ENCODE measurements around the gene TSPAN14.

Gene TSPAN14

DNA sequence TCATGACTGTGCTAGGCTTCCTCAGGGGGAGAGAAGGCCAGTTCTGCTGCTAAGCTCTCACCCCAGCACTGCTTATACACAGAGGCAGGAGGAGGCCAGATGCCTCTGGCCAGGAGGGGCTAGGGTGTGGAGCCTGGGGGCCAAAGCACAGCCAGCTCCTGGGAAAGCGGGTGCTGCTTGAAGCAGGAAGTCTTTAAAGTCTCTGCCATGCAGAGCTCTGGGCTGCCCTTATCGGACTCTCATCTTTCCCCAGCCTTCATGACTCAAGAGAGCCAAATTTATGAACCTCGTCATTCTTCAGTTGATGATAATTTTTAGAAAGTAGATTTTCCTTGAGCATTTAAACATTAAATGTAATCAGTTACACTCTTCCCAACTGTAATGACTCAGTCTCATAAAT, 11.2 kb upstream of the TSPAN14 start:
- H3K4me1 Mint-ChIP-seq (ENCODE audit: low read depth), result peaks cover 28% of the 10 kb centered on the region
- no peak overlapping the region for H3K27ac Mint-ChIP-seq
- H3K36me3 Mint-ChIP-seq (ENCODE audit: low read depth), result no peaks in the 10 kb centered on the region
- peaks cover 22% of the 10 kb centered on the region for H3K27me3 Mint-ChIP-seq (ENCODE audit: low read depth)
- H3K9me3 Mint-ChIP-seq, result no peaks in the 10 kb centered on the region
- no peak for DNase-seq (ENCODE audit: low spot score)
- H3K4me3 Mint-ChIP-seq, result no peak overlapping the region

DNA sequence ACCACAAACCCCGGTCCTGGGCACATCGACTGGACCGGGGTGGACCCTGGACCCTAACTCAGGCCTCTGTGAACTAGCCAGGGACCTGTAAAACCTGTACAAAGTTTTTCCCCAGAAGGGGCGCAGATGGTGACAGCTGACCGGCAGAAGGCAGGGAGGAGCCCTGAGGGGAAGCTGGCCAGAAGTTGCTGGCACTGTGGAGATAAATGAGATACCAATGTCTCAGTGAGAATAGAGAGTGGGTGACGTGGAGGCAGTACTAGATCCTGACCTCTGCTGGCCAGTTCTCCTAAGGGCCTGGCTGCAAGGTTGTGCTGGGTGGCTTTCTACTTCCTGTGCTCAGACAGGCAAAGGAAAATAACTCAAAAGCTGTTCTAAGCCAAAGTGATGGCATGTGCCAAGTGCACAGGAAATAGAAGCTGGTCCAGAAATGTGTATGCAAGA, 10.6 kb upstream of the TSPAN14 start:
- Mint-ChIP-seq H3K27me3 (ENCODE audit: low read depth) (peaks cover 22% of the 10 kb centered on the region), H3K27ac (peak overlapping the region; percentile 81), H3K4me1 (ENCODE audit: low read depth) (peaks cover 29% of the 10 kb centered on the region), H3K9me3 (no peaks in the 10 kb centered on the region), H3K36me3 (ENCODE audit: low read depth) (no peaks in the 10 kb centered on the region), H3K4me3 (peak overlapping the region; percentile 28)
- DNase-seq (ENCODE audit: low spot score), result no peak

DNA sequence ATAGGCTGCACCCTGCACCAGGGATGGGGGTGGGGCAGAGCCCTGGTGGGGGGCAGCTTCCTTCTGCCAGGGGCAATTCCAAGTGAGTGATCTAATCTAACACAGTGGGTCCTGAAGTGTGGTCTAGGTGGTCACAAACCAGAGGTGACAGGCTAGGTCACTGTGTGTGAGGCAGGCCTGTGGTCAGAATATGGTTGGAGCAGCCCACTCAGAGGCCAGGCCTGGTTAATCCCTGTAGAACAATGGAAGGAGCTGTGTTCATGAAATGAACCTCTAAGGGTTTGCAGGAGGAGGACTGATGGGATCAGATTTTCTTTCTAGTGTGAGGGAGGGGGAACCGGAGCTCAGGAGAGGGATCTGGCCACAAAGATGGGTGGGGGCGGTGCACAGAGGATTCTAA, 10.0 kb upstream of the TSPAN14 start:
- Mint-ChIP-seq H3K27me3 (ENCODE audit: low read depth) (peaks cover 22% of the 10 kb centered on the region), H3K36me3 (ENCODE audit: low read depth) (no peaks in the 10 kb centered on the region), H3K4me1 (ENCODE audit: low read depth) (peaks cover 29% of the 10 kb centered on the region), H3K27ac (peak overlapping the region; percentile 81), H3K4me3 (peak overlapping the region; percentile 28), H3K9me3 (no peaks in the 10 kb centered on the region)
- no peak for DNase-seq (ENCODE audit: low spot score)

DNA sequence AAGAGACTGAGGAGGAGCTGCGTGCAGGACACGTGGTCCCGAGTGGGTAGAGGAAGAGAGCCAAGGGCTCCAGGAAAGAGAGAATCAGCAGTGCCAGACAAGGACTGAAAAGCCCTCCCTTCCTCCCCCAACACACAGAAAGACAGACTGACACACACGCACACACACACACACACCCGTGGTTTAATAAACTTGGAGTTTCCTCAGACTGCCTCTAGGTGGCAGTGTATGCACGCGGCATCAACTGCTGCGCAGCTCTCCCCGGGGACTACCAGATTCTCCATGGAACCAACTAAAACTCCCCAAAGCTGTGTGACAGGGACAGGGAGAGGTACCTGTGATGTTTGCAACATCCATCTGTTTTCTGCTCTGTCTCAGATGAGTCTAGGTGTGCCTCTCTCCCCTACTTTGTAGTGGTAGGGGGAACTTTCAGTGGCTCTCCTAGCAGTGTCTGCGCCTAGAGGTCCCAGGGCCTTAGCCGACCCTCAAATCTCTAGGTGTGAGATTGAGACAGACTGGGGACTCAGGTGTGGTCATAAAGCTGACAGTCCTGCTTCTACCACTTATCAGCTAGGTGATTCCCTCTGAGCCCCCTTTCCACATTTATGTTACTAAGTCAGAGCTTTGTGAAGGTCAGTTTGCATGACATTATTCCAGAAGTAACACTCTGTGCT, 9.3 kb upstream of the TSPAN14 start:
- H3K4me1 Mint-ChIP-seq (ENCODE audit: low read depth), result peaks cover 29% of the 10 kb centered on the region
- H3K9me3 Mint-ChIP-seq, result no peaks in the 10 kb centered on the region
- no peaks in the 10 kb centered on the region for H3K36me3 Mint-ChIP-seq (ENCODE audit: low read depth)
- H3K27ac Mint-ChIP-seq, result no peak overlapping the region
- H3K4me3 Mint-ChIP-seq, result peak overlapping the region; percentile 23
- DNase-seq (ENCODE audit: low spot score), result peak; percentile 54
- H3K27me3 Mint-ChIP-seq (ENCODE audit: low read depth), result peaks cover 18% of the 10 kb centered on the region

DNA sequence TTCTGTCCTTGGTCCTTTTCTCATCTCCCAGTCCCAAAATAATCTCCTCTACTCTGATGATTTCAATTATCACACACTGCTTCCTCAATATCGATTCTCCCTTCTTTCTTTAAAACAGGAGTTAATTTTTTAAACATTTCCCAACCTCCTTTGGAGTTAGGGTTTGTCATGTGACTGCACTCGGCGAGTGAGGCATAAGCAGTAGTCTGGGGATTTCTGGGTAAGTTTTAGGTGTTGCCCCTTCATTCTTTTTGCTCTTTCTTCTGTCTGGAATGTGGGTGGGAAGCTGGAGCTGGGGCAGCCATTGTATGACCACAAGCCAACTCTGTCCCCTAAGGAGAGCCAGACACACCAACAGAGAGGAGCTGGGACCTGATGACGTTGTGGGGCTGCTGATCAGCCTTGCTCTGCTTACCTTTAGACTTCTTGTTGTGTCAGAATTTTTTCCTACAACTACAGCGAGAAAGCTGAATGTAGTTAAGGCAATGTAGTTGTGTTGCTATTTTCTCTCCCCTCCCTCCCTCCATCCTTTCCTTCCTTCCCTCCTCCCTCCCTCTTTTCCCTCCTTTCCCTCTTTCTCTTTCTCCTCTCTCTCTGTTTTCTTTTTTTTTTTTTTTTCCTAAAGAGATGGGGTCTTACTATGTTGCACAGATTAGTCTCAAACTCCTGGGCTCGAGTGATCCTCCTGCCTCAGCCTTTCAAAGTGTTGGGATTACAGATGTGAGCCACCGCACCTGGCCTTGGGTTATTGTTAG, 6.5 kb upstream of the TSPAN14 start:
- DNase-seq (ENCODE audit: low spot score), result no peak
- H3K27me3 Mint-ChIP-seq (ENCODE audit: low read depth), result peaks cover 18% of the 10 kb centered on the region
- no peaks in the 10 kb centered on the region for H3K36me3 Mint-ChIP-seq (ENCODE audit: low read depth)
- H3K9me3 Mint-ChIP-seq, result no peaks in the 10 kb centered on the region
- no peak overlapping the region for H3K4me3 Mint-ChIP-seq
- H3K27ac Mint-ChIP-seq, result no peak overlapping the region
- H3K4me1 Mint-ChIP-seq (ENCODE audit: low read depth), result peaks cover 29% of the 10 kb centered on the region

DNA sequence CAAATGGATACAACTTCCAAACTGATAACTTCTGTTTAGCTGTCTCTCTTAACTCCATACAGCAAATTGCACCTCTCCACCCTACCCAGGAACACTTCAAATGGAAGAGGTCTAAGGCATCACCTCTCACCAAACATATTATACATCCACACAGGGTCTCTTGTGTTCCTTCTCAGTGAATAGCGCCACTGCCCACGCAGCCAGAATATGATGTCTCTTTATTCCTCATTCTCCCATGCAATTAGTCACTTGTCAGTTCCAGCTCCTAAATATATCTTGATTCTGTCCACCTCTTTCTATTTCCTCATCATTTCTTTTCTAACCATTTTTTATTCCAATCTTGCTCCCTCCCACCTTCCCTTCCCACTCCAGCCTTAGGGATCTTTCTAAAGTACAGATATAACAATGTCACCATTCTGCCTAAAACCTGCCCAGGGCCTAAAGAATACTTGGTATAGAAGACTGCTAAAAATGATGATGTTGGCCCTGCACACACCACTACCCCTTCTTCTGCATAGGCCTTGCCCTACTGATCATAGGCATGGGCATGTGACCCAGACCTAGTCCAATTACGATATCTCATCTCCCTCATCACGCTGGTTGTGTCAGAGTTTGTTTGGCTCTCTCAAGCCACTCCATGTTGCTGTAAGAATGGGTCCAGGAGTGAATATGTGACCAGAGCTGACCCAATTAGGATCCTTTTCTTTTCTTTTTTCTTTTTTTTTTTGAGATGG, 5.7 kb upstream of the TSPAN14 start:
- no peak for DNase-seq (ENCODE audit: low spot score)
- Mint-ChIP-seq H3K27ac (no peak overlapping the region), H3K4me1 (ENCODE audit: low read depth) (peaks cover 28% of the 10 kb centered on the region), H3K27me3 (ENCODE audit: low read depth) (peaks cover 18% of the 10 kb centered on the region), H3K4me3 (no peak overlapping the region), H3K36me3 (ENCODE audit: low read depth) (no peaks in the 10 kb centered on the region), H3K9me3 (no peaks in the 10 kb centered on the region)

DNA sequence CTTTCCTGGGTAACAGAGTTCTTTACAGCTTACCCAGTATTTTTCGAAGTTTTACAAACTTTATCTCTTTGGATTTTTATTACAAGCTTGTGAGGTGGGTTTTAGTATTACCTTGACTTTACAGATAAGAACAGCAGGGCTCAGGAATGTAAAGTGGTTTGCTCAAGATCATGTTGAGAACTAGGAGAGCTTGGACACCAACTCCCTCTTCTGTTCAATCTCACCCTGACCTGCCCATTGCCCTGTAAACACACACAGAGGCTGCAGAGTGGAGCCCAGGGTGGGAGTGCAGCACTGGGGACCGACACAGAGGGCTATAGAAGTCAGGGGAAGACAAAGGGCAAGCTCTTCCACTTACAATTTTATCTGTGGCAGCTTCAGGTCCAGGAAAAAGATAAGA, 4.6 kb upstream of the TSPAN14 start:
- H3K4me3 Mint-ChIP-seq, result no peak overlapping the region
- no peaks in the 10 kb centered on the region for H3K9me3 Mint-ChIP-seq
- DNase-seq (ENCODE audit: low spot score), result no peak
- no peaks in the 10 kb centered on the region for H3K36me3 Mint-ChIP-seq (ENCODE audit: low read depth)
- peaks cover 18% of the 10 kb centered on the region for H3K27me3 Mint-ChIP-seq (ENCODE audit: low read depth)
- no peak overlapping the region for H3K27ac Mint-ChIP-seq
- peaks cover 19% of the 10 kb centered on the region for H3K4me1 Mint-ChIP-seq (ENCODE audit: low read depth)

DNA sequence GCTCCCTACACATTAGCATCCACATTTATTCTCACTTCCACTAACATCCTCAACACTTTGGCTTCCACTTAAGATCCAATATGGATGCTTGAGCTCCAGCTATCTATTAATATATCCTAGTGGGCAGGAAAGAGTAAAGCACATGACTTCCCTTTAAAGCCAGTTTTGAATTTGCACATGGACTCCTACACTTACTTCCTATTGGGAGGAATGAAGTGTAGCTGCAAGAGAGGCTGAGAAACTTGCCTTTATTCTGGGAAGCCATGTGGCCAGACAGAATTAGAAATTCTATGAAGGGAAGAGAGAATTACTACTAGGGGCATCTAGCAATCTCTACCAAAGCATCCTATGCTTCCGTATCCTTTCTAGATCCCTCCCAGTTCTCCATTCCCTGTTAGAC, 3.0 kb upstream of the TSPAN14 start:
- H3K27me3 Mint-ChIP-seq (ENCODE audit: low read depth), result peaks cover 15% of the 10 kb centered on the region
- peaks cover 18% of the 10 kb centered on the region for H3K4me1 Mint-ChIP-seq (ENCODE audit: low read depth)
- H3K27ac Mint-ChIP-seq, result no peak overlapping the region
- no peak overlapping the region for H3K4me3 Mint-ChIP-seq
- peaks cover 9% of the 10 kb centered on the region for H3K36me3 Mint-ChIP-seq (ENCODE audit: low read depth)
- H3K9me3 Mint-ChIP-seq, result no peaks in the 10 kb centered on the region
- DNase-seq (ENCODE audit: low spot score), result no peak

DNA sequence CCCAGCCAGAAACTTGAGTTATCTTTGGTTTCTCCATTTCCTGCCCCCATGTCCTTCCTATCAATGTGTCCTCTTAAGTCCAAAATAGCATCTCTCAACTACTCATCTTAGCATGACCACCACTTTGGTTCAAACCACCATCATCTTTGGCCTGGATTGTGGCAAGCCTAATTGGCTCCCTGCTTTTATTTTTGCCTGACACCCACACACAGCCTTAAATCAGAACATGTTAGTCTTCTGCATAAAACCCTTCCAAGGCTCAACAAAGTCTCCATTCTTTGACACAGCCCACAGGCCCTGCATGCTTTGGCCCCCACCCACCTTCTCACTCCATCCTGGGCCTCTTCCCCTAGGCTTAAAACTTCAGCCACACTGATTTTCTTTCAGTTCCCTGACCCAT, 2.0 kb upstream of the TSPAN14 start:
- H3K9me3 Mint-ChIP-seq, result no peaks in the 10 kb centered on the region
- DNase-seq (ENCODE audit: low spot score), result no peak
- H3K4me3 Mint-ChIP-seq, result no peak overlapping the region
- H3K4me1 Mint-ChIP-seq (ENCODE audit: low read depth), result peaks cover 22% of the 10 kb centered on the region
- H3K36me3 Mint-ChIP-seq (ENCODE audit: low read depth), result peaks cover 12% of the 10 kb centered on the region
- H3K27ac Mint-ChIP-seq, result no peak overlapping the region
- H3K27me3 Mint-ChIP-seq (ENCODE audit: low read depth), result peaks cover 6% of the 10 kb centered on the region

DNA sequence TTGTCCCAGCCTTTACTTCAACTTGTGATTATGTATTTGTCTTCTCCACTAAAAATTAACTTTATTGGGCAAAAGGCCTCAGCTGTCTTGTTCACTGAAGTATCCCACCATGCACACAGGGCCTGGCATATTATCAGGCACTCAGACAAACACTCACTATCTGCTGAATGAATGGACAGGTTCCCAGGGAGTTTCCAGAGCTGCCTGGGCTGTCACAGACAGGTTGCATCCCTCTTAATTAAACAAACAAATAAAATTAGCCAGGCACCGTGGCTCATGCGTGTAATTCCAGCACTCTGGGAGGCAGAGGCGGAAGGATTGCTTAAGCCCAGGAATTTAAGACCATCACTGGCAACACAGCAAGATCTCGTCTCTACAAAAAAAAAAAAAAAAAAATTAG, 1.5 kb upstream of the TSPAN14 start:
- Mint-ChIP-seq H3K4me1 (ENCODE audit: low read depth) (peaks cover 23% of the 10 kb centered on the region), H3K36me3 (ENCODE audit: low read depth) (peaks cover 14% of the 10 kb centered on the region), H3K9me3 (no peaks in the 10 kb centered on the region), H3K27ac (no peak overlapping the region), H3K4me3 (no peak overlapping the region), H3K27me3 (ENCODE audit: low read depth) (peaks cover 2% of the 10 kb centered on the region)
- no peak for DNase-seq (ENCODE audit: low spot score)

DNA sequence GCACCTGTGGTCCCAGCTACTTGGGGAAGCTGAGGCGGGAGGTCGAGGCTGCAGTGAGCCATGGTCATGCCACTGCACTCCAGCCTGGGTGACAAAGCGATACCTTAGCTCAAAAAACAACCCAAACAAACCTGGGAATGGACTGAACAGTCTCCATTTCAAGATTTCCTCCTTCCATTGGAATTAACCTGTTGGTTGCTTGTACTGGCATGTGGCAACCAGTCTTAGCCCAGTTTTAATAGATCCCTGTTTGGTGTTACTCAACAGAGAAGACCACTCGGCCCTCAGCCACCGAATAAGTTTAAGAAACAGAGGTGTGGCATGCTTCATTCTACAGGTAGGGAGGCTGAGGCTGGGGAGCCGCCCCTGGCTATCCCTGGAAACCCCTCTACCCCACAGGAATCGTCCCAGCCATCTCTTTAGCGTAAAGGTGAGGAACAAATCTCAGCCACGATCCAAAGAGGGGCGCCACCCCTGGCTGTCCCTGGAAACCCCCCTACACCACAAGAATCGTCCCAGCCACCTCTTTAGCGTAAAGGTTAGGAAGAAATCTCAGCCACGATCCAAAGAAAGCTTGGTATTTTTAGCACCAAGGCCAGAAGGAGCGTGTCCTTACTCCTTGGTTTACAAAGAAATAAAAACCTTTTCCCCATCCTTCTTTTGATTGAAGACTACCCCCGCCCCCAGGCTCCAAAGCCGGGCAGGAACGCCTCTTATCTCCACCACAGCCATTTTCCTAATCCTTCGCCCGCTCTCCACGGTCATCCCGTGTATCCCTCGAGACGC, 861 bp upstream of the TSPAN14 start:
- H3K4me3 Mint-ChIP-seq, result peak overlapping the region; percentile 67
- H3K4me1 Mint-ChIP-seq (ENCODE audit: low read depth), result peaks cover 29% of the 10 kb centered on the region
- no peak for DNase-seq (ENCODE audit: low spot score)
- H3K36me3 Mint-ChIP-seq (ENCODE audit: low read depth), result peaks cover 18% of the 10 kb centered on the region
- H3K27ac Mint-ChIP-seq, result peak overlapping the region; percentile 51
- H3K27me3 Mint-ChIP-seq (ENCODE audit: low read depth), result peaks cover 1% of the 10 kb centered on the region
- no peaks in the 10 kb centered on the region for H3K9me3 Mint-ChIP-seq

DNA sequence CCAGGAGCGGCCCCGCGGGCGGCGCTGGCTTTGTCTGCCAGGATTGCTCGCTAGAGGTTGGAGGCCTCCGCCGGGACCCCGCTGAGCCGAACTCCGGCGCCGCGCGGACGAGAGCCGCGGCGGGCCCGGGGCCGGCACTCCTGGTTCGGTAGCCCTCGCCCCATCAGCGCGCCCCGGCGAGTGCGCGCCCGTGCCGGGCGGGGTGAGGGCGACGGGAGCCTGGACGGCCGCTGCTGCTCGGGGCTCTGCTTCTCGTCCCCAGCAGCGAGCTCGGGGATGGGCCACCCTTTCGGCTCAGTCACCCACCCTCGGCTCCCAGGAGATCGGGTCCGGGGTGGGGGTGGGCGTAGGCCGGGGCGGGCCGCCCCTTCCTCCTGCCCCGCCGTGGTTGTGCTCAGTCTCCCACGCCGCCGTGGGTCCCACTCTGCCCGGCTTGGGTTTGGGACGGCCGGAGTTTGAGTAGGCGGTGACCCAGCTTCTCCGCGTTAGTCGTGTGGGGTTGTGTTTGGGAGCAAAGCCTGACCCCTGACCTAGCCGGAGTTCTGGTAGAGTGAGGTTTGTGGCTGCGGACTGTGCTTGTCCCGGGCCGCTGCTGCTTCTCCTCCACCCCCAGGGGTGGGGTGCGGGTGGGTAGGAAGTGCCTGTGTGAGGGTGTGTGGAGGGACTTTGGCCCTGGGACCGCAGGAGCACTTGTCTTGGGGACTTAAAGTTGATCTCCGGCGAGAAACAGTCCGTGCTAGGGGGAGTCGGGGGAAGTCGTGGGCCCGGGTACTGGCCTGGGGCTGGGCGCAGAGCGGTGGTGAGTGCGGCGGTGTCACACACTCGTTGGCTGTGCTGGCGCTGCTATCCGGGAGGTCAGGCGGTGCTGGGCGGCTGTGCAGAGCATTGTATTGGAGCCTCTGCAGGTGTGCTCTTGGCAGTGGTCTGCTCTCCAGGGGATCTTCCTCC, 677 bp downstream of the TSPAN14 start:
- Mint-ChIP-seq H3K4me3 (peak overlapping the region; percentile 95), H3K36me3 (ENCODE audit: low read depth) (peaks cover 32% of the 10 kb centered on the region), H3K27ac (peak overlapping the region; percentile 88), H3K27me3 (ENCODE audit: low read depth) (no peaks in the 10 kb centered on the region), H3K4me1 (ENCODE audit: low read depth) (peaks cover 42% of the 10 kb centered on the region), H3K9me3 (no peaks in the 10 kb centered on the region)
- peak; percentile 45 for DNase-seq (ENCODE audit: low spot score)

Measured in T-helper 2 cell treated with Interferon-gamma antibody and Interleukin-4, amounts not matched to agents 5 μg/mL and 100 μg/mL, for 36 hours (primary cell).